ENCODE results near the gene DMRTC1B. TPM values are rescaled to one million over a fixed set of nuclear protein-coding genes. Genes with fewer than 3 reads are reported as not detected.
"Not testable (repeated sequence)": the region's sequence is repeated elsewhere in the genome, so short reads cannot be mapped to it uniquely, and the experiment has no call there.

DMRTC1B gene
- not detected in 2 replicates for total RNA-seq (2013; cell fraction: nucleolus; rRNA removed)
- total RNA-seq (2014; rRNA removed): not detected in 2 replicates
- not detected in 2 replicates for total RNA-seq (2014; rRNA removed; fragmentation: Illumina TruSeq; extraction: Trizol)
- total RNA-seq (2021): not detected in 2 replicates
- not detected for polyA plus RNA-seq (2011; ENCODE audit: low read depth)
- not detected in 2 replicates for polyA plus RNA-seq (2011; rRNA removed)
- not detected in 2 replicates for polyA plus RNA-seq (2011; cell fraction: cytosol; rRNA removed)
- polyA plus RNA-seq (2011; cell fraction: nucleus; rRNA removed): not detected in 2 replicates
- not detected in 2 replicates for polyA plus RNA-seq (2012)
- not detected in 2 replicates for polyA plus RNA-seq (2014; fragmentation: Illumina TruSeq; extraction: Trizol)
- not detected for polyA plus RNA-seq (2014; fragmentation: Nextera tagmentation; extraction: Ambion mirVana)
- polyA plus RNA-seq (2014; rRNA removed): 0.06 TPM in 1 of 2 replicates, not detected in the other
- not detected for polyA plus RNA-seq (2016; fragmentation: Nextera tagmentation; extraction: Ambion mirVana)
- not detected in 2 replicates for polyA minus RNA-seq (2011; rRNA and poly(A)+ RNA removed)
- not detected in 2 replicates for polyA minus RNA-seq (2011; cell fraction: cytosol; rRNA and poly(A)+ RNA removed)
- polyA minus RNA-seq (2011; cell fraction: nucleus; rRNA and poly(A)+ RNA removed): not detected in 2 replicates
- Bru-seq, nascent RNA: percentile 1 among the genes with signal in this experiment
- not detected for BruChase-seq, experiment 1, labeled RNA remaining after a 6-hour chase
- BruChase-seq, experiment 2, labeled RNA remaining after a 2-hour chase: not detected
- long read RNA-seq, experiment 1: 0 reads
- long read RNA-seq, experiment 2: 0 reads

- DNase-seq (ENCODE audit: low read depth, low spot score); POLR2A ChIA-PET; H3K9ac ChIP-seq (ENCODE audit: control insufficient read depth, insufficient read depth, low read length); RAD21 ChIA-PET (ENCODE audit: unreplicated experiment); CTCF ChIA-PET; H3K79me2 ChIP-seq (ENCODE audit: control insufficient read depth, insufficient read depth, low read length); BruUV-seq (replicated peaks); H4K20me1 ChIP-seq (ENCODE audit: control insufficient read depth, insufficient read depth); H3K4me1 ChIP-seq (ENCODE audit: control insufficient read depth, insufficient read depth, low read length); H2AFZ ChIP-seq (ENCODE audit: control insufficient read depth, low read depth, low read length); H3K27me3 ChIP-seq (replicated peaks in 1 of 2; ENCODE audit: control insufficient read depth in 2 of 2, insufficient read depth in 2 of 2, low read length in 1 of 2); SMC1A ChIA-PET (ENCODE audit: uncharacterized antibody, unreplicated experiment); H3K4me3 ChIP-seq; in situ Hi-C loops (cut with MboI); H3K4me2 ChIP-seq (ENCODE audit: control insufficient read depth, insufficient read depth); H3K36me3 ChIP-seq (ENCODE audit: control insufficient read depth in 2 of 2, insufficient read depth in 2 of 2, low read length in 1 of 2); intact Hi-C loops (cut with micrococcal nuclease; ENCODE audit: unreplicated experiment); H3K27ac ChIP-seq (ENCODE audit: control insufficient read depth, insufficient read depth); H3K9me3 ChIP-seq (replicated peaks; ENCODE audit: control insufficient read depth, insufficient read depth, low read length): not testable (repeated sequence)
- WGBS (ENCODE audit: insufficient coverage, insufficient replicate concordance, low lambda C conversion rate, missing lambda C conversion rate): no CpG with 5 or more reads among the region's 44 CpGs
- ATAC-seq: peak; percentile 88
- FAIRE-seq: peak; percentile 38
Observed at GRCh38 chrX:72776653-72777466, at the start of gene DMRTC1B. DMRTC1B (plus strand) TSS chrX:72776890; CDS start chrX:72845136, 68,246 bp downstream.

- no peak overlapping the region for H3K4me2 ChIP-seq (ENCODE audit: control insufficient read depth, insufficient read depth)
- no peaks in the 10 kb centered on the region for H4K20me1 ChIP-seq (ENCODE audit: control insufficient read depth, insufficient read depth)
- H3K4me3 ChIP-seq: no peak overlapping the region
- H3K4me1 ChIP-seq (ENCODE audit: control insufficient read depth, insufficient read depth, low read length): no peaks in the 10 kb centered on the region
- no peak for ATAC-seq
- ChIA-PET RAD21 (ENCODE audit: unreplicated experiment) (no interaction called here), POLR2A (no interaction called here), CTCF (no interaction called here), SMC1A (ENCODE audit: uncharacterized antibody, unreplicated experiment) (no interaction called here)
- no peak overlapping the region for H2AFZ ChIP-seq (ENCODE audit: control insufficient read depth, low read depth, low read length)
- no peaks in the 10 kb centered on the region for H3K36me3 ChIP-seq (ENCODE audit: control insufficient read depth in 2 of 2, insufficient read depth in 2 of 2, low read length in 1 of 2)
- no peak for FAIRE-seq
- 63% methylated on average over 7 of the region's 7 CpGs for WGBS (ENCODE audit: insufficient coverage, insufficient replicate concordance, low lambda C conversion rate, missing lambda C conversion rate)
- no peaks in the 10 kb centered on the region for H3K27me3 ChIP-seq (replicated peaks in 1 of 2; ENCODE audit: control insufficient read depth in 2 of 2, insufficient read depth in 2 of 2, low read length in 1 of 2)
- in situ Hi-C loops (cut with MboI) (no loop called here), intact Hi-C loops (cut with micrococcal nuclease; ENCODE audit: unreplicated experiment) (no loop called here)
- no peak overlapping the region for H3K9ac ChIP-seq (ENCODE audit: control insufficient read depth, insufficient read depth, low read length)
- no peak for DNase-seq (ENCODE audit: low read depth, low spot score)
- no TSS peak for BruUV-seq (replicated peaks)
- no peaks in the 10 kb centered on the region for H3K79me2 ChIP-seq (ENCODE audit: control insufficient read depth, insufficient read depth, low read length)
- no peaks in the 10 kb centered on the region for H3K9me3 ChIP-seq (replicated peaks; ENCODE audit: control insufficient read depth, insufficient read depth, low read length)
- H3K27ac ChIP-seq (ENCODE audit: control insufficient read depth, insufficient read depth): no peak overlapping the region
- TF ChIP-seq BMI1 (IDR thresholded peaks at IDR 0.05; ENCODE audit: borderline replicate concordance): no peak
- TF ChIP-seq ZNF592 (IDR thresholded peaks at IDR 0.05): no peak
- no peak for TF ChIP-seq RCOR1 (conservative IDR thresholded peaks at IDR 0.05; ENCODE audit: low read depth, low read length)
- TF ChIP-seq ZBTB40 (IDR thresholded peaks at IDR 0.05; ENCODE audit: borderline replicate concordance): no peak
Observed at GRCh38 chrX:72727846-72728245, 48.8 kb upstream of the DMRTC1B start.

All from GM12878 (cell line).